Measurements from ENCODE around the gene EIPR1.

- TF ChIP-seq POLR2A (IDR thresholded peaks at IDR 0.05) (no peak), CTCF (IDR thresholded peaks at IDR 0.05) (no peak)
These were observed 128.7 kb downstream of the EIPR1 start for GRCh38 chr2:3248754-3249475.

All from ovary (tissue), 3 donors.